ENCODE results near the gene TUBA3D.
"Not testable (repeated sequence)": the region's sequence is repeated elsewhere in the genome, so short reads cannot be mapped to it uniquely, and the experiment has no call there.

The TUBA3D gene

DNA sequence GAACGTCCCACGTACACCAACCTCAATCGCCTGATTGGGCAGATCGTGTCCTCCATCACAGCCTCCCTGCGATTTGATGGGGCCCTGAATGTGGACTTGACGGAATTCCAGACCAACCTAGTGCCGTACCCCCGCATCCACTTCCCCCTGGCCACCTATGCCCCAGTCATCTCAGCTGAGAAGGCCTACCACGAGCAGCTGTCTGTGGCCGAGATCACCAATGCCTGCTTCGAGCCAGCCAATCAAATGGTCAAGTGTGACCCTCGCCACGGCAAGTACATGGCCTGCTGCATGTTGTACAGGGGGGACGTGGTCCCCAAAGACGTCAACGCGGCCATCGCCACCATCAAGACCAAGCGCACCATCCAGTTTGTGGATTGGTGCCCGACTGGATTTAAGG lies 4.4 kb downstream of the TUBA3D start:
- in situ Hi-C loops (cut with MboI; ENCODE audit: low pct_unique_long_range_greater_than_20kb, low sequenced_read_pairs), result loop anchor here (25.0 kb wide), 1 partner anchor 343 kb away; no protein-coding TSS in a partner anchor
- DNase-seq, result not testable (repeated sequence)

GRCh38 chr2:131482506-131483155 lies 6.7 kb downstream of the TUBA3D start:
- in situ Hi-C loops (cut with MboI; ENCODE audit: low pct_unique_long_range_greater_than_20kb, low sequenced_read_pairs), result loop anchor here (25.0 kb wide), 1 partner anchor 345 kb away; no protein-coding TSS in a partner anchor

GRCh38 chr2:131483981-131484820 lies 8.3 kb downstream of the TUBA3D start:
- in situ Hi-C loops (cut with MboI; ENCODE audit: low pct_unique_long_range_greater_than_20kb, low sequenced_read_pairs), result loop anchor here (25.0 kb wide), 1 partner anchor 347 kb away; no protein-coding TSS in a partner anchor
- not testable (repeated sequence) for DNase-seq

More at GRCh38 chr2:131482506-131483155, 6.7 kb downstream of the TUBA3D start:
- DNase-seq, result not testable (repeated sequence)

DNA sequence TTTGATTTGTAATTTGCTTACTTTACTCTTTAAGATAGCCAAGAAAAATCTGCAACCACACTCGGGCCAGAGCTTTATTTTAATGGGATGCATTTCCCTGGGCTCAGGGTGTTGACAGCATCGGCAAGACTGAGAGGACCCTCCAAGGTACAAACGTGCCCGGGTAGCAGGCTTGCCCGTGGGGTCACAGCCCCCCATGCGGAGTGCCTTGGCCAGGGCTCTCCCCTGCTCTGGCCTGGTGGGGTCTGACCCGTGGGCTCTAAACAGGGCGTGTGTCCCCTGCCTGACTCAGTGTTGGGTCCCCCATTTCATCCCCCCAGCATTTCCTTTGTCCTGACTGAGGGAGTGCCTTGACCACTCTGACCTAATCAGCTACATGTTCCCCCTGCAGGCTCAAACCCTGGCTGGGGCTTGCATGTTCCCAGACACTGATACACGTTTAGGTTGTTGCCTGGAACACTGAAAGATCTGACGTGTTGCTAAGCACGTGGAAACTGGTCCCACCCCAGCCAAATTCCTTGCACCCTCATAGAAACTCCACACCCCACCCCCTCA lies 9.1 kb downstream of the TUBA3D start:
- not testable (repeated sequence) for DNase-seq
- in situ Hi-C loops (cut with MboI; ENCODE audit: low pct_unique_long_range_greater_than_20kb, low sequenced_read_pairs), result loop anchor here (5.0 to 25.0 kb wide), 2 partner anchors 348 to 1298 kb away; no protein-coding TSS in a partner anchor

DNA sequence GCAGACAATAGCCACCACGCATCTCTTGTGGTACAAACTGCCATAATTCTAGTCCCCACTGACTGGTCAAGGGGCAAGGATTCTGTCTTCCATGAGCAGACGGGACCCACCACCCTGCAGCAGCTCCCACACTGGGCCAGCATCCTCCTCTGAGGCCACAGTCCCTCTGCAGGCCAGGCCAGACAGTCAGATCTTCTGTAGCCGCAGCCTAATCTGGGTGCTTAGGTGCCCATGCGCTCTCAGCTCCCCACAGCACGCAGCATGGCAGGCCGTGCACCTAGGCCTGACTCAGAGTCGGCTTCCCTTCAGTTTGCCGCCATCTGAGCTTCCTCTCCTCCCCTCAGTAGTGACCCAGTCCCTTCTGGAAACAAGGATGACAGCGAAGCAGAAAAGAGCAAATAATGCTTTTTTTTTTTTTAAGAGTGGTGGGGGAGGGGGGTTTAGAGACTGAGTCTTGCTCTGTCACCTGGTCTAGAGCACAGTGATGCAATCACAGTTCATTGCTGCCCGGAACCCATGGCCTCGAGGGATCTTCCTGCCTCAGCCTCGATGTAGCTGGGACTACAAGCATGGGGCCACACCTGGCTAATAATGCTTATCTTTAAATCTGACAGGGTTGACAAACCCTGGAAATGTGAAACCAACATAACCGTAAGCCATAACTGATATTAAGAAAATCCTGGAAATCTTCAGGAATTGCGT lies 10.4 kb downstream of the TUBA3D start:
- not testable (repeated sequence) for DNase-seq
- in situ Hi-C loops (cut with MboI; ENCODE audit: low pct_unique_long_range_greater_than_20kb, low sequenced_read_pairs), result loop anchor here (5.0 to 25.0 kb wide), 2 partner anchors 349 to 1299 kb away; no protein-coding TSS in a partner anchor

GRCh38 chr2:131488306-131489205 lies 12.6 kb downstream of the TUBA3D start:
- no peak for DNase-seq
- in situ Hi-C loops (cut with MboI; ENCODE audit: low pct_unique_long_range_greater_than_20kb, low sequenced_read_pairs), result loop anchor here (5.0 to 25.0 kb wide), 2 partner anchors 351 to 1301 kb away; no protein-coding TSS in a partner anchor

DNA sequence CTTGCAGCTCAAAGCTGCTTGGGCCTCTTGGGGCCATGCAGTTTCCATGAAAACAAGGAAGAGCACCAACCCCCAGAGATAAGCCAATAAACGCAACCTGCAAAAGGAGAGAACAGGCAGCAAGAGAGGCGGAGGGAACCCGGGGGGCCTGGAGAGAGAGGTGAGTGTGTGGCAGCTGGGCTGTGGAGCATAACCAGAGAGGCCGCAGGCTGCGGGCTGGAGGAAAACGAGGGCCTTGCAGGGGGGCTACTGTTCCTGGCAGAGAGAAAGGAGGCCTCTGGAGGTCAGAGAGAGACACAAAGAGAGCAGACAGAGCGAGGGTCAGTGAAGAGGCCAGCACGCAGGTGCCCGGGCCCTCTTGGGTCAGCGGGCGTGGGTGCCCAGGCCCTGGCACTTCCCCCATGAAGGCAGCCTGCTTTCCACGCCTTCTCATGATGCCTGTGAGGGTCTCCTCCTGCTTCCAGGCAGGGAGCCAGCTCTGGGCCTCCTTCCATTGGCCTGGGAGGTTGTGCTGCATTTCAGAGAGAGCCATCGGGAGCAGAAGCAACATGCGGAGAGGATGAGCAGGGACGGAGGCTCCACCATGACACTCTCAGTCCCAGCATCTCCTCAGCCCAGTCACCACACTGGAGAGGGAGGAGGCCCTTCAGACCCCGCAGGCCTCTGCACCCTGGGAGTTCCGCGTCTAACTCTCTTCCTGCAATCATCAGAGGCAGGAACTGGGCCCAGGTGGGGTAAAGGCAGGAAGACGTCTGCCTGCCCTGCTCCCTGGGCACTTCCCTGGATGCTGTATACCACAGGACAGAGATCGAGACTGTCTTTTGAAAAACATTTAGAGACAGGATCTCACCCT lies 14.9 kb downstream of the TUBA3D start:
- in situ Hi-C loops (cut with MboI; ENCODE audit: low pct_unique_long_range_greater_than_20kb, low sequenced_read_pairs), result loop anchor here (25.0 kb wide), 1 partner anchor 354 kb away; no protein-coding TSS in a partner anchor
- DNase-seq, result peak; percentile 47

- DNase-seq, result not testable (repeated sequence)
- in situ Hi-C loops (cut with MboI; ENCODE audit: low pct_unique_long_range_greater_than_20kb, low sequenced_read_pairs), result loop anchor here (25.0 kb wide), 1 partner anchor 354 kb away; no protein-coding TSS in a partner anchor
Measured at GRCh38 chr2:131491469-131491836, 15.5 kb downstream of the TUBA3D start.

- not testable (repeated sequence) for DNase-seq
Measured at GRCh38 chr2:131492015-131492417, 16.1 kb downstream of the TUBA3D start, which contains the start of gene MZT2A. Gene MZT2A, minus strand, starts transcription at chr2:131492397. Its CDS starts 21 bp downstream, at chr2:131492376.

DNA sequence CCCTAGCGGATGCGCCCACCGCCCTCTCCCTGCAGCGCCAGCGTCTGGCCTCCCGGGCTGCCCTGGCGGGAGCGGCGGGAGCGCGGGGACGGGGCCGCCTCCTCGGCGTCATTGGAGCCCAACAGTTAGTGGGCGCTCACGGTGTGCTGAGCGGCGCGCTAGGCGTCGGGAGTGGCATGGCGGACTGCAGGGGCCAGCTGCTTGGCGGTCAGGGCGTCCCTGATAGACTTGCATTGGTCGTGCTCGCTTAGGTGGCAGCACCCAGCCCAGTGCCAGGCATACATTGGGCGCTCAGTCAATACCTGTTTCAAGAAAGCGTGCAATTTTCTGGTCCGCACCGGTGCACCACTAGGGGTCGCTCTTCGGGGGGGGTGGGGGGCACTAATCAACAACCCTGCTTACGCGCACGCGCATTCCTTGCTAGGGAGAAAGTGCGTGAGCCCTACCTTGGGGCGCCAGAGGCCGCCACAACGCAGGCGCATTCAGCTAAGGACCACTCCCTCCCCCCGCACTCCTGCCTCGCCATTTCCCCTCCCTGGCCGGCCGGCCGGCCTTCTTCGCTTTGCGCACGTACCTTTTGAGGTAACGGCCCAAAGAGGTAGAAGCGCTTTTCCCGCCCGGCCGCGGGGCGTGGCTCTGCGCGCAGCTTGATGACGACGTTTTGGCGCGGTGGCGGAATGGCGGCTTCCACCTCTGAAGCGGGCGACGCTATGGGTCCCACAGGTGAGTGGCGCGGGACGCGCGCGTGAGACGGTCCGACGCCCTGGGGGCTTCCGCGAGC lies 16.7 kb downstream of the TUBA3D start:
- in situ Hi-C loops (cut with MboI; ENCODE audit: low pct_unique_long_range_greater_than_20kb, low sequenced_read_pairs), result loop anchor here (25.0 kb wide), 1 partner anchor 355 kb away; no protein-coding TSS in a partner anchor

More at GRCh38 chr2:131492015-131492417, 16.1 kb downstream of the TUBA3D start, which contains the start of gene MZT2A:
- in situ Hi-C loops (cut with MboI; ENCODE audit: low pct_unique_long_range_greater_than_20kb, low sequenced_read_pairs), result loop anchor here (25.0 kb wide), 1 partner anchor 355 kb away; no protein-coding TSS in a partner anchor

GRCh38 chr2:131493199-131493968 lies 17.5 kb downstream of the TUBA3D start:
- DNase-seq, result peak; percentile 16
- in situ Hi-C loops (cut with MboI; ENCODE audit: low pct_unique_long_range_greater_than_20kb, low sequenced_read_pairs), result loop anchor here (25.0 kb wide), 1 partner anchor 356 kb away; no protein-coding TSS in a partner anchor

More for the DNA sequence above, 16.7 kb downstream of the TUBA3D start:
- peak; percentile 98 for DNase-seq

DNA sequence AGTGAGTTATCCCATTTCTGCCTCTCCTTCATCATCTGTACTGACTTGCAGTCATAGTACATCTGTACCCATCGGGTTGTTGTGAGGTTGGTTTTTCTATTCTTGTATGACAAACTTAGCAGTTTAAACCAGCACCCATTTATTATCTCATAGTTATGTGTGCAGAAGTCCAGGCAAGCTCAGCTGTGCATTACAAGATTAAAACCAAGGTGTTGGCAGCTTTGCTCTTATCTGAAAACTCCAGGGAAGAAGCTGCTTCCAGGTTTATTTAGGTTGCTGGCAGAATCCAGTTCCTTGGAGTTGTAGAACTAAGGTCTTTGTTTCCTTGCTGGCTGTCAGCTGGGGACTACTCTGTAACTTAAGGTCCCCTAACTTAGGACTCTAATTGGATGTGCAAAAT lies 19.6 kb downstream of the TUBA3D start:
- in situ Hi-C loops (cut with MboI; ENCODE audit: low pct_unique_long_range_greater_than_20kb, low sequenced_read_pairs), result loop anchor here (25.0 kb wide), 1 partner anchor 358 kb away; no protein-coding TSS in a partner anchor
- DNase-seq, result not testable (repeated sequence)

DNA sequence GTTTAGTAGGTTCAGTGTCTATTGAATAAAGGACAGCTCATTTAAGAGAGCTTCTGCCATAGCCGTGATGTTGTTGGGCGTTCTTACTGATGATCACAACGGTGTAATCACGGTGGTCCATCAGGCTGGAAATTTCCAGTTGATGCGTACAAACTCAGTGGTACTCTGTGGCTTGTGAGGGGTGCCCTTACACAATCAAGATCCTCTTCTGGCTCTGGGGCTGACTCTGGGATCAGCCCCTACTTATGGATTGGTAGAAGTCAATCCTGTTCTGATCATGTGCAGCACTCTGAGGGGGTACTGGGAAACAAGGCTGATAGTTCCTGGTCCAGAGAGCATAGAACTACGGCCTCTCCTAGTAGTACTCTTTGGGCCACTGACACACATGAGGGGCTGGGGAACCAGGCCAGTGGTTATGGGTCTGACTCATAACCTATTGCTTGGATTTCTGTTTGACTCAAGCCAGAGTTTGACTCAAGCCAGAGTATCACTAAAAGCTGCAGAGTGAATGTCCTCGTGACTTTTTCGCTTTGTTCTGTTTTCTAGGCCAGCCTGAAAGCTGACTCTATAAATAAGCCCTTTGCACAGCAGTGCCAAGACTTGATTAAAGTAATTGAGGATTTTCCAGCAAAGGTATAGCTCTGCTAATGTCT lies 22.5 kb downstream of the TUBA3D start:
- in situ Hi-C loops (cut with MboI; ENCODE audit: low pct_unique_long_range_greater_than_20kb, low sequenced_read_pairs), result loop anchor here (25.0 kb wide), 1 partner anchor 361 kb away; no protein-coding TSS in a partner anchor
- not testable (repeated sequence) for DNase-seq

- in situ Hi-C loops (cut with MboI; ENCODE audit: low pct_unique_long_range_greater_than_20kb, low sequenced_read_pairs), result loop anchor here (25.0 kb wide), 1 partner anchor 159 kb away; no protein-coding TSS in a partner anchor
- DNase-seq, result not testable (repeated sequence)
Measured at GRCh38 chr2:131503587-131503986, 27.7 kb downstream of the TUBA3D start.
